T-helper 17 cell (primary cell): Measurements from ENCODE around the gene PSMB8. TPM values are rescaled to one million over a fixed set of nuclear protein-coding genes. Genes with fewer than 3 reads are reported as not detected.

Source experiments
- ATAC-seq: fragments of 150-1000 bp; cut with Tn5 transposase; 2 replicates; pipeline ENCODE4 v1.10.0; 2021; ENCODE audit warnings: mild to moderate bottlenecking, moderate library complexity
- DNase-seq, 3 donors: peaks; one replicate each; pipeline versions ENCODE4 v3.0.0 to v3.0.0-alpha.2; 2020 to 2021
- H3K9me3 ChIP-seq: one replicate; pipeline ENCODE4 v1.7.0; 2013; ENCODE audit warnings: low read length, mild to moderate bottlenecking; ENCODE audit not compliant: control insufficient read depth, poor library complexity, severe bottlenecking
- H3K27ac Mint-ChIP-seq: one replicate; pipeline ENCODE4 v1.8.0; 2022; ENCODE audit warnings: mild to moderate bottlenecking, moderate library complexity, mixed read lengths
- H3K27me3 Mint-ChIP-seq: one replicate; pipeline ENCODE4 v1.8.0; 2022; ENCODE audit warnings: mixed read lengths
- H3K36me3 Mint-ChIP-seq: one replicate; pipeline ENCODE4 v1.8.0; 2022; ENCODE audit warnings: low read depth, mixed read lengths
- H3K4me1 Mint-ChIP-seq: one replicate; pipeline ENCODE4 v1.8.0; 2022; ENCODE audit warnings: mild to moderate bottlenecking, mixed read lengths
- H3K4me3 Mint-ChIP-seq: one replicate; pipeline ENCODE4 v1.8.0; 2022; ENCODE audit warnings: mild to moderate bottlenecking, moderate library complexity, mixed read lengths
- total RNA-seq, 4 donors: library from RNA in 2 of 4; stranded (reverse) in 2 of 4; gene quantifications; one replicate each; pipeline ENCODE4 v1.2.3 and lab custom pipeline; 2022 to 2026

The PSMB8 gene
- total RNA-seq, 2 donors from 2014 or later: 131 to 139 TPM

- Mint-ChIP-seq H3K27ac (peak overlapping the region; percentile 68), H3K4me3 (no peak overlapping the region), H3K36me3 (peaks cover 2% of the 10 kb centered on the region), H3K4me1 (peaks cover 19% of the 10 kb centered on the region), H3K27me3 (no peaks in the 10 kb centered on the region)
- DNase-seq (peak; percentile 68 to 83 (median 73)), ATAC-seq (peak; percentile 84)
- H3K9me3 ChIP-seq: no peaks in the 10 kb centered on the region
These were observed 24.5 kb upstream of the PSMB8 start for GRCh38 chr6:32868257-32868788.

- Mint-ChIP-seq H3K27ac (peak overlapping the region; percentile 68), H3K4me1 (peaks cover 19% of the 10 kb centered on the region), H3K4me3 (peak overlapping the region; percentile 43), H3K27me3 (no peaks in the 10 kb centered on the region), H3K36me3 (peaks cover 2% of the 10 kb centered on the region)
- no peaks in the 10 kb centered on the region for H3K9me3 ChIP-seq
- DNase-seq (no peak), ATAC-seq (peak; percentile 39)
These were observed 23.9 kb upstream of the PSMB8 start for GRCh38 chr6:32867554-32868256.

GRCh38 chr6:32867022-32867477 lies 23.2 kb upstream of the PSMB8 start:
- no peak for DNase-seq
- Mint-ChIP-seq H3K27me3 (no peaks in the 10 kb centered on the region), H3K4me3 (peak overlapping the region; percentile 43), H3K4me1 (peaks cover 19% of the 10 kb centered on the region), H3K27ac (peak overlapping the region; percentile 68), H3K36me3 (peaks cover 2% of the 10 kb centered on the region)
- ATAC-seq: peak; percentile 65
- H3K9me3 ChIP-seq: no peaks in the 10 kb centered on the region

GRCh38 chr6:32865724-32866443 lies 22.0 kb upstream of the PSMB8 start:
- DNase-seq (no peak), ATAC-seq (no peak)
- Mint-ChIP-seq H3K4me1 (peaks cover 21% of the 10 kb centered on the region), H3K4me3 (no peak overlapping the region), H3K36me3 (peaks cover 2% of the 10 kb centered on the region), H3K27ac (peak overlapping the region; percentile 68), H3K27me3 (no peaks in the 10 kb centered on the region)
- no peaks in the 10 kb centered on the region for H3K9me3 ChIP-seq

- DNase-seq (no peak), ATAC-seq (no peak)
- Mint-ChIP-seq H3K27ac (no peak overlapping the region), H3K4me1 (peaks cover 29% of the 10 kb centered on the region), H3K4me3 (no peak overlapping the region), H3K27me3 (no peaks in the 10 kb centered on the region), H3K36me3 (peaks cover 2% of the 10 kb centered on the region)
- no peaks in the 10 kb centered on the region for H3K9me3 ChIP-seq
These were observed 18.9 kb upstream of the PSMB8 start for GRCh38 chr6:32862725-32863124.

- peaks cover 35% of the 10 kb centered on the region for H3K4me1 Mint-ChIP-seq
- no peaks in the 10 kb centered on the region for H3K9me3 ChIP-seq
- H3K36me3 Mint-ChIP-seq: peaks cover 9% of the 10 kb centered on the region
- no peak for ATAC-seq
- no peaks in the 10 kb centered on the region for H3K27me3 Mint-ChIP-seq
- H3K4me3 Mint-ChIP-seq: no peak overlapping the region
- peak overlapping the region; percentile 83 for H3K27ac Mint-ChIP-seq
- no peak for DNase-seq
These were observed 16.8 kb upstream of the PSMB8 start for GRCh38 chr6:32860674-32861073.

GRCh38 chr6:32858194-32858593 lies 14.3 kb upstream of the PSMB8 start:
- no peaks in the 10 kb centered on the region for H3K9me3 ChIP-seq
- Mint-ChIP-seq H3K27ac (peak overlapping the region; percentile 34), H3K36me3 (peaks cover 18% of the 10 kb centered on the region), H3K4me1 (peaks cover 43% of the 10 kb centered on the region), H3K27me3 (no peaks in the 10 kb centered on the region), H3K4me3 (no peak overlapping the region)
- DNase-seq (no peak), ATAC-seq (no peak)

GRCh38 chr6:32857156-32857891 lies 13.5 kb upstream of the PSMB8 start:
- H3K9me3 ChIP-seq: no peaks in the 10 kb centered on the region
- H3K4me1 Mint-ChIP-seq: peaks cover 47% of the 10 kb centered on the region
- H3K36me3 Mint-ChIP-seq: peaks cover 20% of the 10 kb centered on the region
- no peak for DNase-seq
- H3K27me3 Mint-ChIP-seq: no peaks in the 10 kb centered on the region
- no peak overlapping the region for H3K27ac Mint-ChIP-seq
- no peak overlapping the region for H3K4me3 Mint-ChIP-seq
- ATAC-seq: no peak

- no peak for DNase-seq
- Mint-ChIP-seq H3K4me3 (peak overlapping the region; percentile 99), H3K36me3 (peaks cover 31% of the 10 kb centered on the region), H3K4me1 (peaks cover 58% of the 10 kb centered on the region), H3K27ac (peak overlapping the region; percentile 100), H3K27me3 (no peaks in the 10 kb centered on the region)
- ATAC-seq: no peak
- no peaks in the 10 kb centered on the region for H3K9me3 ChIP-seq
These were observed 11.8 kb upstream of the PSMB8 start for GRCh38 chr6:32855467-32856174.

- H3K27ac Mint-ChIP-seq: peak overlapping the region; percentile 100
- H3K9me3 ChIP-seq: peaks cover 3% of the 10 kb centered on the region
- peak; percentile 14 for ATAC-seq
- no peaks in the 10 kb centered on the region for H3K27me3 Mint-ChIP-seq
- H3K36me3 Mint-ChIP-seq: peaks cover 34% of the 10 kb centered on the region
- H3K4me1 Mint-ChIP-seq: peaks cover 64% of the 10 kb centered on the region
- H3K4me3 Mint-ChIP-seq: peak overlapping the region; percentile 99
- peak in 2 of 3 donors; percentile 31 to 36 for DNase-seq
These were observed 10.7 kb upstream of the PSMB8 start for GRCh38 chr6:32854376-32855178.

- DNase-seq (peak; percentile 89 to 91 (median 90)), ATAC-seq (peak; percentile 84)
- Mint-ChIP-seq H3K27me3 (no peaks in the 10 kb centered on the region), H3K27ac (peak within 1 kb of the TSS; percentile 100), H3K4me3 (peak within 1 kb of the TSS; percentile 99), H3K4me1 (peaks cover 66% of the 10 kb centered on the region), H3K36me3 (peaks cover 34% of the 10 kb centered on the region)
- peaks cover 3% of the 10 kb centered on the region for H3K9me3 ChIP-seq
These were observed 9.9 kb upstream of the PSMB8 start, which contains the start of the genes PSMB9 and TAP1 for GRCh38 chr6:32853541-32854375. TSS of gene PSMB9 (plus strand) at chr6:32854192. CDS start at chr6:32854230, 38 bp downstream. TSS of gene TAP1 (minus strand) at chr6:32853704. CDS start at chr6:32853636, 68 bp downstream.
